HG02798 (cell line): Measurements from ENCODE around the gene HSPB8.
"Not testable (repeated sequence)": the region's sequence is repeated elsewhere in the genome, so short reads cannot be mapped to it uniquely, and the experiment has no call there.

ENCODE experiments used
- ATAC-seq: cut with Tn5 transposase; IDR thresholded peaks from one replicate; pipeline ENCODE4 v1.9.1; 2021; ENCODE audit warnings: mild to moderate bottlenecking; ENCODE audit not compliant: unreplicated experiment, poor library complexity

Gene HSPB8

DNA sequence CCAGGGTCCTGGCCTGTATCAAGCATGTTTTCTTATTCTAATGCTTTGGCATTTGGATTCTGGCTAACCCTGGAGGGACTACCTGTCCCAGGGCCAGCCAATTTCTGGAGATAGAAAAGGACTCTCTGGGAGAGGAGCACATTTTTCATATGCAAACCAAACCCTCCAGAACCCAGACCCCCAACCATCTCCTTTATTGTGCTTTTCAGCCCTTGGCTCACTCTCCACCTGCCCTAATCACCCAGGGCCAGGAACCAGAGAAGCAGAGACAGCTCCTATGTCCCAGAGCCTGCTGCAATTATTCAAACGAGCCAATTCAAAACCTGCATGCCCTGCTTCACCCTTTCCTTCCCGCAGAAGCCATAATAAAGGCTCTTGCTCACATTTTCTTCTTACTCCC is 23.8 kb downstream of the HSPB8 start:
- ATAC-seq = no peak

DNA sequence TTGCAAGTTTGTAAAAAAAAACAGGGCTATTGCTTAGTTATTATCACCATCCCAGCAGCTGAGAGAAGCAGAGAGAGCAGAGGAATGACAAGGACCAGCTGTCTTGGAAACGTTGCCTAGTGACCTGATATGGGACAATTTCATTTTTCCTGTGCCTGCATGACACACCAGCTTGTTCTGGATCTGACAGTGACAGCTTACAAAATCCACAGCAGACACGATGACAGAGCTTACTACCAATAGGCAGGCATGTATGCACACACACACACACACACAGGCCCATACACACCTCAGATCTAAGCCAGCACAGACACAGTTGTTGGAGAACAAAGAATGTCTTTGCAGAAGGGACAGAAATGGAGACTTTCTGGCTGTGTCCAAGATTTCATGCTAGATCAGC is 25.4 kb downstream of the HSPB8 start:
- no peak for ATAC-seq

DNA sequence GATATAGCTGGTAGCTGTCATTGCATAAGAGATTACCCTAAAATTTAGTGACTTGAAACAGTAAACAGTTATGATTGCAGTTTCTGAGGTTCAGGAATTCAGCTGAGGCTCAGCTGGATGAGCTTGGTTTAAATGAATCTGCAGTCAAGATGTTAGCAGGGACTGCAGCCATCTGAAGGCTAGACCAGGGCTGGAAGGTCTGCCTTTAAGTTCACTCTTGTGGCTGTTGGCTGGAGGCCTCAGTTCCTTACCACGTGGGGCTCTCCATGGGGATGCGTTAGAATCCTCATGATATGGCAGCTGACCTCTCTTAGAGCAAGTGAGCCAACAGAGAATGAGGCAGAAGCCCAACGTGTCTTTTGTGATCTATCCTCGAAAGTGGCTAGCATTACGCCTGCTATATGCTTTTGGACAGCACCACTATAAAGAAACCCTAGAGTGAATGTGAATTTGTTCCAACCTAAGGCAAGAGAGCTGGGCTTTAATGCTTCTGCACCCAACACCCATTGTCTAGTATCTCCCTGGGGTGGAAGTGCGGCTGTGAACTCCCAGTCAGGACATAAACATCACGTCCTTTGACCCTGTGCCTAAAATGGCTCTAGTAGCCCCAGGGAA is 26.0 kb downstream of the HSPB8 start:
- no peak for ATAC-seq

DNA sequence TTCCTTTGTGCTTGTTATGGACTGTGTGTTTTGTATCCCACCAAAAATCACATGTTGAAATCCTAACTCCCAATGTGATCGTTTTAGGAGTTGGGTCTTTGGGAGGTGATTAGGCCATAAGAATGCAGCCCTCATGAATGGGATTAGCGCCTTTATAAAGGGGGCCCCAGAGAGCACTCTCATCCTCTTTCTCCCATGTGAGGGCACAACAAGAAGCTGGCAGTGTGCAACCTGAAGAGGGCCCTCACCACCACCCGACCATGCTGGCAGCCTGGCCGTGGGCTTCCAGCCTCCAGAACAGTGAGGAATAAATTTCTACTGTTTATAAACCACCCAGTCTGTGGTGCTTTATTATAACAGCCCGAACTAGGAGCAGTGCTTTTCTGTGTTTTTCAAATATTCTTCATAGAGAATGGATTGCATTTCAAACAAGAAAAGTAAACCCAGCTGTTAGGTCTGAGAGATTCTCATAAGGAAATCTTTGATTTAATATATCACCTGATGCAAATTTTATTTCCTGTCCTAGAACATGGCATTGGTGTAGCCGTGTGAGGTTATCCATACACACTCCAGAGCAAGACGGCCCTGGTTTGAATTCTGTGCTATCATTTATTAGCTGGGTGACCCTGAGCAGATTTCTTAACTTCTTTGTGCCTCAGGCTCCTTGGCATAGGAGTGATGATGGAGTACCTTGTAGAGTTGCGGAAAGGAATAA is 27.8 kb downstream of the HSPB8 start:
- ATAC-seq = no peak

DNA sequence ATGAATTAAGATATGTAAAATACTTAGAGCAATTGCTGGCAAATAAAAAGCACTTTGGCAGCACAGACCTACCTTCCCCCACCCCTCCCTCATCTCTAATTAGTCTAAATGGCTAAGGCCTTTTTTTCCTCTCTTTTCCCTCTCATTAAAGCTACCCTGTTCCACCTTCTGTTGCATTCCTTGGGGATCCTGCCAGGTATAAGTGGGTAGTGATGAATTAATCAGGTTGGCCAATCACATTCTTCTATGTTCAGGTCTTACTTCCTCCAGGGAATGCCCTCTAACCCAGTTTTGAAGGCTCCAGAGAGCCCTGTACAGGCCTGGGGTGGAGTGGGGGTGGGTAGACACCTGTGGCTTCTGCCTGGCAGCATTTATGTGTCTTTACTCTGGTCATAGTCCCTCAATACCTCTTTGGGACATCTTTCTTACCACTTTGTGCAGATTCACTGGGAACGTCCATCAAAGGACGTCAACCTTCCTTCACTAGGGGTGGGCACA is 28.4 kb downstream of the HSPB8 start:
- no peak for ATAC-seq

DNA sequence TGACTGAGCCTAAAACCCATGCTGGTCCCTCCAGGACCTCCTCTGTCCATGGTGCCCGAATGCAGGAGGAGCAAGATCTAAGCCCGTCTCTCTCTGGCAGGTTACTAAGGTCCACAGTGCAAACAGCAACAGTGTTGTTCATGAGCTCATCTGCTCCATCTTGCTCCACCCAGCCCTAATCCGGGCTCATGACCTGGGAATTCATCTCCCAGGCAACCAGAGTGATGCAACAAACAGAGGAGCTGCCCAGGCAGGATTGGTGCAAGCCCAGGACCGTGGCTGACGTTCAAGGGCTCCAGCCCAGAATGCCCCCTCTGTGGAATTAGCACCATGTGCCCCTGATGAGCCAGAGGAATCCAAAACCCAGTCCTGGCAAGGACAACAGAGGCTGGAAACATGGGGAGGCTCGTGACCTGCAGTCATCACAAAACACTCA is 29.9 kb downstream of the HSPB8 start:
- no peak for ATAC-seq

DNA sequence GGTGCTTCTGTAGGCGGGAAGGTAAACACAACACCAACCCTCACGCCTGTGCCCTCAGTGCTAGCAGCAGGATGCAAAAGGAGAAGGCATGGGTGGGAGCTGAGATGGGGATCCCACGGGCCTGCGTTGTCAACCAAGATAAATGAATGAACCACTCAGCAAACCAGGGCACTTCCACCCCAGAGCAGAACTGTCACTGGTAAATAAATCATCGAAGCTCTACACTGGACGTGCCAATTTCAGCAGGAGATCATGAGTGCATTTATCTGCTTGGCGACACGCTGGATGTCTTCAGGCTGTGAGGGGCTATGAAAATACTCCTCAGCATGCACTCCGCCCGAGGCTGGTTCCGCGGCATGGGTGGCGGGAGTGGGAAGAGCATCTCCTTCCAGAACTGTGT is 33.2 kb downstream of the HSPB8 start:
- ATAC-seq = no peak

DNA sequence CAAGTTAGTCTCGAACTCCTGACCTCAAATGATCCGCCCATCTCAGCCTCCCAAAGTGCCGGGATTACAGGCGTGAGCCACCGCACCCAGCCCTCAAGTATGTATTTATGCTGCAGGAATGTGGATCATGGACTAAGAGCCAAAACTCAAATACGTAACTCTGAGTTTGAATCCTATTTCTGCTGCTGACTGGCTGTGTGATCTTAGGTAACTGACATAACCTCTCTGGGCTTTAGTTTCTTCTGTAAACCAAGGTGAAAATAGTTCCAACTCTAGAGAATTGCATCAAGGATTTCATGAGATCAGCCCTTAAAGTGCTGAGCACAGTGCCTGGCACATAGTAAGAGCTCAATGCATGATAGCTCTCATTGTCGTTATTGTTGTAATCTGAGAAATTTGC is 37.4 kb downstream of the HSPB8 start:
- ATAC-seq = no peak

DNA sequence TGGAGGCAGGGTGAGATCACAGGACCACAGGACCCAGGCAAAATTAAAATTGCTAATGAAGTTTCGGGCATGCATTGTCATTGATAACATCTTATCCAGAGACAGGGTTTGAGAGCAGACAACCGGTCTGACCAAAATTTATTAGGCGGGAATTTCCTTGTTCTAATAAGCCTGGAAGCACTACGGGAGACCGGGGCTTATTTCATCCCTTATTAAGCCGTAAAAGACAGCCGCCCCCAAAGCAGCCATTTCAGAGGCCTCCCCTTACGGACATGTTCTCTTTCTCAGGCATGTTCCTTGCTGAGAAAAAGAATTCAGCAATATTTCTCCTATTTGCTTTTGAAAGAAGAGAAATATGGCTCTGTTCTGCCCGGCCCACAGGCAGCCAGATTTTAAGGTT is 40.1 kb downstream of the HSPB8 start:
- not testable (repeated sequence) for ATAC-seq

DNA sequence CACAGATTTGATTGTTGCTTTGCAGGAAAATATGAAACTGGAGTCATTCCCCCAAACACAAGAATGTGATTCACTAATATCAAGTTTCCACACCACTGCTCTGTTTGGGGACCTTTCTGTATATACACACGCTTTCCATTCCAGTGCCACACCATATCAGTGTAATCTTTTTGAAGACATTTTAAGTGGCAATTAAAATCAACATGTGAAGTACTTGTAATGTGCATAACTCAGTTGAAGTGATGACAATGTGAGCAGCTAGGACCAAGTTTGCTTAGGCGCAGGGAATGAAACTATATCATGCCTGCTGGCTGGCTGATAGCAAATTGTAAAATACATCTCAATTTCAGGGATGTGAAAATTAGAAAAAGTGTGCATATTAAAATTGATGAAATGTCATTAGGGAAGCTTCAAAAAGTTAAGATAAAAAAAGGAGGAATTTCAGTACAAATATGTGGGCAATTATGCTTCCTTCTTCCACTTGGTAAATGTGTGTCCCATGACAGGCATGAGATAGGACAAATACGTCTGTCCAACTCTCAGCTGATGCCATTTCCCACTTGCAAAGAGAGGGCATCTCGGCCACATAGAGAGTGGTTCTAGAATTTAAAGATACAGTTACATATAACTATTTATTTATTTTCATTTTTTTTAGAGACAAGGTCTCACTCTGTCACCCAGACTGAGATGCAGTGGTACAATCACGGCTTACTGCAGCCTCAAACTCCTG is 43.7 kb downstream of the HSPB8 start:
- ATAC-seq = no peak

DNA sequence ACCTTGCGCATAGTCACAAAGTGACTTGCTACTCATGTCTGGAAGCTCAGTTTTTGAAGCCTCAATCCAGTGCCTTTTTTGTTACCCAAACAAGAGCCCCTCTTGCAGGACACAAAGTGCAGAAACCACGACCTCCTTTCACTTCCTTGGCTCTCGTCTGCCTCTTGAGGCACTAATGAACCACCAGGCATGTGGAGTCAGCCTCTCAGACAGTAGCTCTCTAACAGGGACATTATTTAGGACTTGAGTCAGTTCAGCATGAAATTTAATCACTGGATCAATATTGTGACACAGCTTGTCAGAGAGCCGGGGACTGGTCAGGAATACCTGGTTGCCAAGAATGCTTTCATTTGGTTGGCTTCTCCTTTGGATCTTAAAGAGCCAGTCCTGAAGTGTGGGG is 46.7 kb downstream of the HSPB8 start:
- ATAC-seq = no peak

DNA sequence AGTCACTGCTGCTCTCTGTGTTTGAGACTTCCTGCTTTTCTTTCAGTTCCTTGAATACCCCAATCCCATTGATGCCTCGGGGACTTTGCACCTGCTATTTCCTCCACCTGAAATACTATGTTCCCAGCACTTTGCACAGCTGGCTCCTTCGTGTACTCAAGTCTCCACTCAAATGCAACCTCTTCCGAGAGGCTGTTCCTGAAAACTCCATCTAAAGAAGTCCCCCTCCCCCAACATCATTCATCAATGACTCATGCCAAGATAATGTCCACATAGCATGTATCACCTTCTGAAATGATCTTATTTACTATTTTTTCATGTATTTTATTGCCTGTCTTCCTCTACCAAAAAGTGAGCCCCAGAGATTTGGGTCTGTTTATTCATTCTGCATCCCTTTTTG is 48.6 kb downstream of the HSPB8 start:
- no peak for ATAC-seq

DNA sequence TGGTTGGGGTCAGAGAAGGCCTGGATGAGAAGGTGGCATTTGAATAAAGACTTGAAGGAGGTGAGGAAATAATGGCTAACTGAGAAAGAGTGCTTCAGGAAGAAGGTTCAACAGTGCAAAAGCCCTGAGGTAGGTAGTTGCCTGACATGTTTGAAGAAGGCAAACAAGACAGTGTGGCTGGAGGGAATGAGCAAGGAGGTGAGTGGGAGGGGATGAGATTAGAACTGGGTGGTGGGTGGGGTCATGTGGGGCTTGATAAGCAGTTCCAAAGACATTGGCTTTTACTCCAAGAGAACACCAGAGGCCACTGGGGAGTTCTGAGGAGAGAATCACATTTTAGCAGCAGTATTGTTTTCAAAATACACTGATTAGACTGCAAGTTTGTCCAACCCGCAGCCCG is 50.5 kb downstream of the HSPB8 start:
- ATAC-seq = no peak

DNA sequence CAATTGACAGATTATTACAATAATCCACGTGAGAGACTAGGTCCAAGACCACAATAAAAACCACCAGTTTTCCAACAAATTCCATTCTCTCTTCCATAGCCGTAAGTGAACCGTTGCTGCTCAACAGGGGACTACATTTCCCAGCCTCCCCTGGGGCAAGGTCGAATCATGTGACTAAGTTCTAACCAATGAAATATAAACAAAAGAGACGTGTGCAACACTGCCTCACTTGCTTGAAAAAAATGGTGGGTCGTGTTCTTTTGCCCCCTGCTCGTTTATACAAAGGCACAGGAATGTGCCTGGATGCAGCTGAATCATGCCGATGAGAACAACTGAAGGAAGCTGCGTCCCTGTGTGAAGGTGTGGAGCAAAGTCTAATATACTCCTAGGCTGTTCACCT is 51.1 kb downstream of the HSPB8 start:
- no peak for ATAC-seq

DNA sequence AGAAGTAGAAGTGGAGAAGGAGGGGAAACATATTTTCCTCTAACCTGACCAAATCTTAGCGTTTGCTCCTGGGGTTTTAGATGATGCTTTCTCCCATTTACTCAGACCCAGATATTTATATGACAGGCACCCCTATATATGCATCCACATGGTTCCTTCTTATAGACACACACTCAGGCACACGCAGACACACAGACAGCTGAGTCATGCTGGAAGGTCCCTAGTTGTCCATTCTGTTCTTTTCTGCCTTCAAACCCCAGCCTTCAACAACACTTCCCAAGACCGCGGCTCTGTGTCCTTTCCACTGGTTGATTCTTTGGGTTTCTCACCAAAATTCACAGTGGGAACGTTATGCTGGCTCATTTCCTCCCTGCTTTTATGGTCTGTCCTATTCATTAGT is 52.1 kb downstream of the HSPB8 start:
- no peak for ATAC-seq

DNA sequence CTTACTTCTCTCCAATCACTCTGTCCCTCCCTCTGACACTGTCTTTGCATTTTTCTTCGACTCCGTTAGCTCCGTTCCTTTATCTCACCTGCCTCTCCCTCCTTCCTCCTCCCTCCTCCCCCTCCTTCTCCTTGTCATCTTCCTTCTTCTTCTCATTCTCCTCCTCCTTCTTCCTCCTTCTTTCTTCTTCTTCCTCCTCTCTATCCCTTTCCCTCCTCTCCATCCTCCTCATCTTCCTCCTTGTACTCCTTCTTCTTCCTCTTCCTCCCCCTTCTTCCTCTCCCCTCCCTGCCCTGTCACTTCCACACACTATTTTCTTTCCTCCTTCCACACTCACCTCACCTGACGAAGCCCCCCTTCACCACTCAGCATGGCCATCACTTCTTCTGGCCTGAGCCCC is 53.0 kb downstream of the HSPB8 start:
- no peak for ATAC-seq

DNA sequence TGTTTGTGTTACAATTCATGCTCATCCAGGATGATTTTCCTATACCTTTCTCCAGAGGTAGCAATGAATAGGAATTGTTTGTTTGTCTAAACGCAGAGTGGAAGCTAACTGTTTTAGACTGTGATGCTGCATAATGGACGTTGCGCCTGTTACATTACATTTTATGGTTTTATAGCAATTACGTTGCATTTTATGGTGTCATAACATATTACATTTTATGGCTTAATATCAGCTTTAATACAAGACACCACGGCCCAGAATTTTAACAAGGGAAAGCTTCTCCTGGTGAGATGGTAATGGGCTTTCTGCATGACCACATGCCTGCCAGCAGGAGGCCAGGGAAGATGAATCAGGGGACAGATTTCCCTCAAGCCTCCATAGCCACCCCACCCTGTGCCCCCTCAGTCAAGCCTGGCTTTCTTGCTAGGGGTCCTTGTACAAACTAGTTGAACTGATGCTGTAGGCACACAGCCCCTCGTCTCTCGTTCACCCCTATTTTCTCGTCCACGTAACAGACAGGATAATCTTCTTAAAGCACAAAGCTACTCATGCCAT is 56.5 kb downstream of the HSPB8 start:
- ATAC-seq = no peak

DNA sequence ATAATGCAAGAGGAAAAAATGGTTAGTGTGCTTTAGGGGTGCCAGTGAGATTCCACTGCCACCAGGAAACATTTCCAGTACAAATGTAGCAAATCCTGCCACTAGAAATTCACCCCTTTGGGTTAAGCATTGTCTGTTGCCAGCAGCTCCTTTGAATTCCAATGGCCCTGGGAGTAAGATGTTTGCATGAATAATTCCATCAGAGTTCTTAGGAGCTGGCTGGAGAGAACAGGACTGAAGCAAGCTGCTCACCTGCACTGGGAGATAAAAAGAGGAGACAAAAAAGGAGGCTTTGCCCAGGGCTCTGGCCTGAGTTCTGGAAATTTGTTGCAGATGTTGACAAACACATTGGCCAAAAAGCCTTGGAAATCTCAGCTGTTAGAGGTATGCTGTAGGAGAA is 57.6 kb downstream of the HSPB8 start:
- ATAC-seq = no peak

DNA sequence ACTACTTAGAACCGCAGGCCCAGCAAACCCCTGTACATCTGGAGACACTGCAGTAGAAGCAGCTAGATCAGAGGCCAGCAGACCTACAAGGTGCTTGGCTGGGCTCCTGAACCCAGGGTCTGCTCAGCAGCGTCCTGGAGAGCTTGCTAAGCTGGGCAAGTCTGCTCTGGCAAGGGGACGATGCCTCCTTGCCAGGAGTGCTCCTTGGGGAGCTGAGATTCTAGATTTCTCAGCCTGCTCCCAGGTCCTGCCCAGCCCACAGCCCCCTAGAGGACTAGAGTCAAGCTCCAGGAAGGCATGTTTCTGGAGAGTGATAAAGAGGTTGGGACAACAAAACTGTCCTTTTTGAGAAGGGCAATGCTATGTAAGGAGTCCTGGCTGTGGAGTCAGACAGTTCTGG is 60.3 kb downstream of the HSPB8 start:
- ATAC-seq = no peak

DNA sequence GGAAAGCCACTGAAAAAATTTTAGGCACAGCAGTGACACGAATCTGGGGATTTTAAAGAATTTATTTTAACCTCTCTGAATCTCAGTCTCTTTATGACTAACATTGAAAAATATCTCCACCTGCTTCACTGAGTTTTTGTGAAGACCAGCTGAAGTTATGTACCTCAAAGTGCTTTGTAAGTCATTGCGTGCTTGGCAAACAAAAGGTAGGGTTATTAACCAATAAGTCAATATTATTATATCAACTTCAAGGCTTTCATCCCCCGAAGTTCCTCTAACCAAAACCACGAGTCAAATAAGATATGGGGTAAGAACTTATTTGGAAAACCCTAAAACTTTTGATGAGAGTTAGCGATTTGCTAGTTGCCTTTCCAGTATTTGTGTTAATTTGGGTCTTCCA is 62.3 kb downstream of the HSPB8 start:
- no peak for ATAC-seq

DNA sequence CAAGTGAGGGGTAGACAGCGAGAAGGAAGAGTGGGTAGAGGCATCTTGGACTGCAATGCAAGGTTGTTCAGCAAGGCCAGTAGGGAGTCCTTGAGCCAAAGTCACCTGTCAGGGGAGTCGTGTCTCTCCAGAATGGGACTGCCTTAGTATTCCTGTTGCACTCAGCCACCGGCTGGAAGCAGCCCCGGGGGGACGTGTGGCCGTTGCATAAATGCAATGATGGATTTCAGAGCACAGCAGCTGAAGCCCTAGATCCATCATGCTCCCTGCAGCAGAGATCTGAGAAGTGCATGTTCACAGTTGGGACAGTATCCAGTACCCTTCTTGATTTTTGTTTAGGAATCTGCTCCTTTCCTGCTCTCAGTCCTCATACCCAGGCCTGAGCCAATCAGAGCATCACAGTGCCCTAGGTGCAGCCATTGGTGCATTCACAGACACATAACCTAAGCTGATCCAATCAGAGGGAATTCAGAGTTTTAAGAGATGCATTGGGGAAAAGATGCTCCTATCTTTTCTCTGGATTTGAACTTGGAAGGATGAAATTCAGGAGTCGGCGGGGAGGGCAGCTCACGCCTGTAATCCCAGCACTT is 62.9 kb downstream of the HSPB8 start:
- ATAC-seq = no peak
